Spleen (tissue), 11 donors: Measurements from ENCODE around the gene CDC14B. TPM values are rescaled to one million over a fixed set of nuclear protein-coding genes. Genes with fewer than 3 reads are reported as not detected.
"Not testable (repeated sequence)": the region's sequence is repeated elsewhere in the genome, so short reads cannot be mapped to it uniquely, and the experiment has no call there.

ENCODE experiments used
- DNase-seq: peaks from one replicate; pipeline ENCODE4 v3.0.0-alpha.2; 2020
- H3K27ac ChIP-seq, 8 donors: fragments of 200-600 bp; sonication (generic) in 7 of 8; 1 replicate in 4 of 8; 2 replicates in 4 of 8; pipeline versions ENCODE4 v1.5.0 to v1.8.0; 2016 to 2021; ENCODE audit warnings: inconsistent platforms in 4 of 8, mild to moderate bottlenecking in 4 of 8, moderate library complexity in 1 of 8
- H3K27me3 ChIP-seq, 7 donors: fragments of 200-600 bp; sonication (generic) in 6 of 7; replicated peaks in 1 of 7; 1 replicate in 4 of 7; 2 replicates in 3 of 7; pipeline versions ENCODE4 v1.5.0 to v1.8.0; 2016 to 2021; ENCODE audit warnings: inconsistent platforms in 3 of 7, mild to moderate bottlenecking in 1 of 7
- H3K36me3 ChIP-seq, 6 donors: fragments of 200-600 bp; sonication (generic) in 5 of 6; 1 replicate in 4 of 6; 2 replicates in 2 of 6; pipeline versions ENCODE4 v1.5.0 to v1.8.0; 2016 to 2021; ENCODE audit warnings: inconsistent platforms in 2 of 6
- H3K4me1 ChIP-seq, 6 donors: fragments of 200-600 bp; sonication (generic) in 5 of 6; 1 replicate in 3 of 6; 2 replicates in 3 of 6; pipeline versions ENCODE4 v1.5.0 to v1.8.0; 2016 to 2021; ENCODE audit warnings: inconsistent platforms in 3 of 6
- H3K4me3 ChIP-seq, 8 donors: fragments of 200-600 bp; sonication (generic) in 7 of 8; 1 replicate in 4 of 8; 2 replicates in 4 of 8; pipeline versions ENCODE4 v1.5.0 to v1.8.0; 2016 to 2021; ENCODE audit warnings: inconsistent platforms in 4 of 8, mild to moderate bottlenecking in 4 of 8, moderate library complexity in 2 of 8
- H3K9me3 ChIP-seq, 8 donors: fragments of 200-600 bp; sonication (generic) in 7 of 8; 1 replicate in 4 of 8; 2 replicates in 4 of 8; pipeline versions ENCODE4 v1.5.0 to v1.8.0; 2016 to 2021; ENCODE audit warnings: inconsistent platforms in 4 of 8
- POLR2A ChIP-seq, 3 donors: fragments of 450-650 bp; IDR thresholded peaks; one replicate each; pipeline ENCODE4 v1.5.1; 2017; ENCODE audit warnings: antibody characterized with exemption in 3 of 3, mild to moderate bottlenecking in 1 of 3
- POLR2AphosphoS5 ChIP-seq, 3 donors: sonication (generic); formaldehyde crosslinking; IDR thresholded peaks; one replicate each; pipeline ENCODE4 v1.5.1; 2017; ENCODE audit warnings: antibody characterized with exemption in 3 of 3
- WGBS, 5 donors: extraction: QIAGEN DNeasy Blood & Tissue Kit in 3 of 5; methylation state at CpG; one replicate each; pipeline versions ENCODE4 v1.1.5 to v1.1.7; 2013 to 2018; 5-methylcytosine and 5-hydroxymethylcytosine counted together
- intact Hi-C: fragments of 100-400 bp; cut with DNase I; formaldehyde crosslinking; loops from one replicate; pipeline ENCODE4 v1.15.0; 2023; ENCODE audit warnings: low total_unique reads
- polyA plus RNA-seq, 3 donors: library from polyadenylated mRNA; stranded (reverse); fragments of 200-250 nt; gene quantifications; one replicate each; pipeline ENCODE4 v1.2.1, GENCODE V29; 2013
- total RNA-seq, 7 donors: library from RNA; depleted of rRNA in 3 of 7; stranded (reverse); fragments of >200 nt in 3 of 7; fragmentation: NEBNext Ultra II Directional in 4 of 7; extraction: Animal tissue kit (Norgen Biotek cat#: 25700) in 4 of 7; gene quantifications; one replicate each; pipeline versions ENCODE4 v1.1.0 to v1.2.1, GENCODE V29; 2016 to 2021
- TF ChIP-seq, protein P1 (sequence below), 11 experiments: fragments of 200-600 bp in 7 of 11; fragments of 450-650 bp in 4 of 11; sonication (generic) in 4 of 11; IDR thresholded peaks in 8 of 11; conservative IDR thresholded peaks in 3 of 11; 1 replicate in 7 of 11; 2 replicates in 4 of 11; pipeline versions ENCODE4 v1.4.0 to v1.8.0; 2016 to 2021; ENCODE audit warnings: antibody characterized with exemption in 11 of 11, inconsistent platforms in 4 of 11, mild to moderate bottlenecking in 1 of 11
- donor health status: healthy with polysubstance abuse.
- donor health status: DM: no; HTN: no; CAD: no; lungs with moderate emphysema.
- donor health status: DM: no; HTN: no; CAD: no.
- donor health status: Bipolar disorder and iron deficiency.
- donor health status: healthy.
- donor health status: DM: no; HTN: no; CAD: no.
- donor health status: DM: yes; HTN: yes; CAD: no.

CDC14B gene
- total and polyA plus RNA-seq, 10 donors = 1.3 to 10.0 (median 5.8) TPM

DNA sequence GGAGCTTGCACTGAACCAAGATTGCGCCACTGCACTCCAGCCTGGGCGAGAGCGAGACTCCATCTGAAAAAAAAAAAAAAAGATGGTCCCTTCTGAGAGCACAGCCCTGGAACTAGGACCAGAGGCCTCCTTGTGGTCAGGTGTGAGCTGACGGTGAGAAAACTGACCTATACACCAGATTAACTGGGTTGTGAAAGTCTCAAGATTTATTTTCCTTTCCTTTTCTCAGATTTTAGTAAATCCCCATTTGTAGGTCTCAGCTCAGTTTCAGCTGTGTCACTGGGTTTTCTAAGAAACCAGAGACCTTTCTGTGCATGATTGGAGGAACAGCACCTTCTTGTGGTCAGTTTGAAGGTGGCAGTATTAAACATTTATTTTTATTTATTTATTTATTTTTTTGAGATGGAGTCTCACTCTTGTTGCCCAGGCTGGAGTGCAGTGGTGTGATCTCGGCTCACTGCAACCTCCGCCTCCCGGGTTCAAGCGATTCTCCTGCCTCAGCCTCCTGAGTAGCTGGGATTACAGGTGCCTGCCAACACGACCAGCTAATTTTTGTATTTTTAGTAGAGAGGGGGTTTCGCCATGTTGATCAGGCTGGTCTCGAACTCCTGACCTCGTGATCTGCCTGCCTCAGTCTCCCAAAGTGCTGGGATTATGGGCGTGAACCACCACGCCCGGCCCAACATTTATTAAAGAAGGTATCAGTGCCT is 47.2 kb upstream of the CDC14B start:
- H3K27me3 ChIP-seq, H3K27ac ChIP-seq, H3K4me1 ChIP-seq, H3K36me3 ChIP-seq, H3K9me3 ChIP-seq, H3K4me3 ChIP-seq, DNase-seq: not testable (repeated sequence)
- WGBS, 5 donors = 71 to 84% (median 80%) methylated on average over 15 of the region's 15 CpGs
- TF ChIP-seq, protein P1, sequence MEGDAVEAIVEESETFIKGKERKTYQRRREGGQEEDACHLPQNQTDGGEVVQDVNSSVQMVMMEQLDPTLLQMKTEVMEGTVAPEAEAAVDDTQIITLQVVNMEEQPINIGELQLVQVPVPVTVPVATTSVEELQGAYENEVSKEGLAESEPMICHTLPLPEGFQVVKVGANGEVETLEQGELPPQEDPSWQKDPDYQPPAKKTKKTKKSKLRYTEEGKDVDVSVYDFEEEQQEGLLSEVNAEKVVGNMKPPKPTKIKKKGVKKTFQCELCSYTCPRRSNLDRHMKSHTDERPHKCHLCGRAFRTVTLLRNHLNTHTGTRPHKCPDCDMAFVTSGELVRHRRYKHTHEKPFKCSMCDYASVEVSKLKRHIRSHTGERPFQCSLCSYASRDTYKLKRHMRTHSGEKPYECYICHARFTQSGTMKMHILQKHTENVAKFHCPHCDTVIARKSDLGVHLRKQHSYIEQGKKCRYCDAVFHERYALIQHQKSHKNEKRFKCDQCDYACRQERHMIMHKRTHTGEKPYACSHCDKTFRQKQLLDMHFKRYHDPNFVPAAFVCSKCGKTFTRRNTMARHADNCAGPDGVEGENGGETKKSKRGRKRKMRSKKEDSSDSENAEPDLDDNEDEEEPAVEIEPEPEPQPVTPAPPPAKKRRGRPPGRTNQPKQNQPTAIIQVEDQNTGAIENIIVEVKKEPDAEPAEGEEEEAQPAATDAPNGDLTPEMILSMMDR (IDR thresholded peaks at IDR 0.05 in 8 of 11, conservative IDR thresholded peaks at IDR 0.05 in 3 of 11) = peak in 9 of 11 experiments; percentile 29 to 73 (median 53)
- intact Hi-C loops = loop anchor here (5.0 kb wide), 1 partner anchor 340 kb away; no protein-coding TSS in a partner anchor

- H3K27me3 ChIP-seq = peaks cover 0 to 4% (median 0%) of the 10 kb centered on the region in 7 donors
- intact Hi-C loops = loop anchor here (5.0 kb wide), 1 partner anchor 338 kb away; no protein-coding TSS in a partner anchor
- no peak overlapping the region for H3K27ac ChIP-seq
- WGBS, 5 donors = 82 to 89% (median 85%) methylated on average over 6 of the region's 6 CpGs
- H3K9me3 ChIP-seq = no peaks in the 10 kb centered on the region
- no peak overlapping the region for H3K4me3 ChIP-seq
- DNase-seq = no peak
- peaks cover 0 to 4% (median 0%) of the 10 kb centered on the region in 6 donors for H3K4me1 ChIP-seq
- H3K36me3 ChIP-seq = no peaks in the 10 kb centered on the region
- TF ChIP-seq POLR2A (IDR thresholded peaks at IDR 0.05) (no peak), POLR2AphosphoS5 (IDR thresholded peaks at IDR 0.05) (no peak)
- TF ChIP-seq, protein P1 (IDR thresholded peaks at IDR 0.05 in 8 of 11, conservative IDR thresholded peaks at IDR 0.05 in 3 of 11) = no peak
These were observed 46.1 kb upstream of the CDC14B start for GRCh38 chr9:96665789-96666188.

- WGBS, 5 donors = 91 to 97% (median 95%) methylated on average over 20 of the region's 20 CpGs
- DNase-seq = no peak
- peaks cover 0 to 4% (median 0%) of the 10 kb centered on the region in 6 donors for H3K4me1 ChIP-seq
- no peaks in the 10 kb centered on the region for H3K36me3 ChIP-seq
- no peaks in the 10 kb centered on the region for H3K9me3 ChIP-seq
- peaks cover 0 to 4% (median 0%) of the 10 kb centered on the region in 7 donors for H3K27me3 ChIP-seq
- intact Hi-C loops = no loop called here
- TF ChIP-seq POLR2AphosphoS5 (IDR thresholded peaks at IDR 0.05) (no peak), POLR2A (IDR thresholded peaks at IDR 0.05) (no peak)
- TF ChIP-seq, protein P1 (IDR thresholded peaks at IDR 0.05 in 8 of 11, conservative IDR thresholded peaks at IDR 0.05 in 3 of 11) = no peak
- no peak overlapping the region for H3K4me3 ChIP-seq
- no peak overlapping the region for H3K27ac ChIP-seq
These were observed 44.0 kb upstream of the CDC14B start for GRCh38 chr9:96663506-96664120.

DNA sequence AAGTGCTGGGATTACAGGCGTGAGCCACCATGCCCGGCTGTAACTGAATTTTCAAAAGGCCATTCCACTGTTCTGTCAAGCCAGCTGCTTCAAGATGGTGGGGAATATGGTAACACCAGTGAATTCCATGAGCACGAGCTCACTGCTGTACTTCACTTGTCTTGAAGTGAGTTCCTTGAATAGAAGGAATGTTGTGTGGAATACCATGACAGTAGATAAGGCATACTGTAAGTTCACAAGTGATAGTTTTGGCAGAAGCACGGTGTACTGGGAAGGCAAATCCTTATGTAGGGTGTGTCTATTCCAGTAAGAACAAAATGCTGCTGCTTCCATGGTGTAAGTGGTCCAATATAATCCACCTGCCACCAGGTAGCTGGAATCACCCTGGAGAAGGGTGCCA is 42.1 kb upstream of the CDC14B start:
- Histone ChIP-seq H3K27me3 (peaks cover 0 to 3% (median 0%) of the 10 kb centered on the region in 7 donors), H3K4me1 (peaks cover 0 to 8% (median 0%) of the 10 kb centered on the region in 6 donors), H3K9me3 (no peaks in the 10 kb centered on the region), H3K36me3 (no peaks in the 10 kb centered on the region), H3K4me3 (no peak overlapping the region), H3K27ac (no peak overlapping the region)
- no peak for DNase-seq
- intact Hi-C loops = no loop called here
- TF ChIP-seq POLR2A (IDR thresholded peaks at IDR 0.05) (no peak), POLR2AphosphoS5 (IDR thresholded peaks at IDR 0.05) (no peak)
- TF ChIP-seq, protein P1 (IDR thresholded peaks at IDR 0.05 in 8 of 11, conservative IDR thresholded peaks at IDR 0.05 in 3 of 11) = no peak
- WGBS, 5 donors = 82 to 93% (median 91%) methylated on average over 4 of the region's 4 CpGs
